AG08395 (cell line): ENCODE results near the gene TYR.
"Not testable (repeated sequence)": the region's sequence is repeated elsewhere in the genome, so short reads cannot be mapped to it uniquely, and the experiment has no call there.

Source experiments
- DNase-seq: peaks from one replicate; pipeline ENCODE4 v3.0.0; 2012; ENCODE audit warnings: mixed read lengths, low spot score

Gene TYR

DNA sequence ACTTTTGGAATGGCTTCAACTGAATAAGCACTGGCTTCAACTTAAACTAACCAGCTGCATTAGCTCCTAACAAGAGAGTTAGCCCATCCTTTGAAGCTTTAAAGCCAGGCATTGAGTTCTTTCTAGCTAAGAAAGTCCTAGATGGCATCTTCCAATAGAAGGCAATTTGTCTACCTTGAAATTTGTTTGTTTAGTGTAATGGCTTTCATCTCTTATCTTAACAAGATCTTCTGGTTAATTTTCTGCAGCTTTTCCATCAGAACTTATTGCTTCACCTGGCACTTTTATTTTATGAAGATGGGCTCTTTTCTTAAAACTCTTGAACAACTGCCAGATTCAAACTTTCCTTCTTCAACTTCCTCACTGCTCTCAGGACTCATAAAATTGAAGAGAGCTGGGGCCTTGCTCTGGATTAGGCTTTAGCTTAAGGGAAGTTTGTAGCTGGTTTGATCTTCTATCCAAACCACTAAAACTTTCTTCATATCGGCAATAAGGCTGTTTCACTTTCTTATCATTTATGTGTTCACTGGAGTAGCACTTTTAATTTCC is 94.9 kb downstream of the TYR start:
- not testable (repeated sequence) for DNase-seq

DNA sequence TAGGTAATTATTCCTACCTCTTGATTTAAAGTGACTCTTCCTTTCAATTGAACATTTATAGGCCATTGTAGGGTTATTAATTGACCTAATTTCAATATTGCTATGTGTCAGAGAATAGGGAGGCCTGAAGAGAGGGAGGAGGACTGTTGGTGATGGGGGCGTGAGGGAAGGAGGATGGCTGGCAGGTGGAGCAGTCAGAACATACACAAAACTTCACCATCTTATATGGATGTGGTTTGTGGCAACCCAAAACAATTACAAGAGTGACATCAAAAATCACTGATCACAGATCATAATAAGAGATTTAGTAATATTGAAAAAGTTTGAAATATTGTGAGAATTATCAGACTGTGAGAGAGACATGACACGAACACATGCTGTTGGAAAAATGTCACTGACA is 95.5 kb downstream of the TYR start:
- not testable (repeated sequence) for DNase-seq

DNA sequence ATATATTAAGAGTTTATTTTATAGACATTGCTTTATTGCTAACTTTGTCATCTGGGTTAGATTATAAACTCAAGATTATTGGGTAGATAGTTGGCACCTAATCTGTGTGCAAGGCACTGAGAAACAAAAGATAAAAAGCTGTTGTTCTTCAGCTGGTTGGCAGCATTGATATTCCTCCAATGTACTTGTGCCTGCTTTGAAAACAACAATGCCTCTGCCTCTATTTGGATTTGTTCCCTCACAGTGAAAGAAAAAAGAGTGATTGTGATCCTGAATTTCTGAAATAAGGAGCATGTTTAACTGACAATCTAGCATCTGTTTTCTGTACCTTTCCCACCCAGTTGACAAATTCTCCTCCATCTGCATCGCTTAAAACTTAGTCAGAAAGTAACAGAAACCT is 98.3 kb downstream of the TYR start:
- no peak for DNase-seq

DNA sequence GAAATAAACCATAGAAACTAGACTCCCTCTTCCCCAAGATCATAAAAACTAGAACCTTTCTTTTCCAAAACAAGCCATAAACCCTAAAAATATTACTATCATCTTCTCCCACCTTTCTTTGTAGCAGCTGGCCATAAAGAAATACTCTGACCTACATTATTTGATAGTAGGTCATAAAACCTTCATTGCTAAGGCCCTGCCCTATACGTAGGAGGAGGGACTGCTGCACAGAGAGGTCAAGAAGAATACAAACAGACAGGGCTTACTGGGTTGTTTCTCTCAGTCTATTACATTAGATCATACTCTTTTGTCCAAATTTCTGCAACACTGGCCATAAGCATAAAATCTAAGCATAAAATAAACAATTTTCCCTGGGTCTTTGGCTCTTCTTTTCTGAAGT is 101.5 kb downstream of the TYR start:
- no peak for DNase-seq

DNA sequence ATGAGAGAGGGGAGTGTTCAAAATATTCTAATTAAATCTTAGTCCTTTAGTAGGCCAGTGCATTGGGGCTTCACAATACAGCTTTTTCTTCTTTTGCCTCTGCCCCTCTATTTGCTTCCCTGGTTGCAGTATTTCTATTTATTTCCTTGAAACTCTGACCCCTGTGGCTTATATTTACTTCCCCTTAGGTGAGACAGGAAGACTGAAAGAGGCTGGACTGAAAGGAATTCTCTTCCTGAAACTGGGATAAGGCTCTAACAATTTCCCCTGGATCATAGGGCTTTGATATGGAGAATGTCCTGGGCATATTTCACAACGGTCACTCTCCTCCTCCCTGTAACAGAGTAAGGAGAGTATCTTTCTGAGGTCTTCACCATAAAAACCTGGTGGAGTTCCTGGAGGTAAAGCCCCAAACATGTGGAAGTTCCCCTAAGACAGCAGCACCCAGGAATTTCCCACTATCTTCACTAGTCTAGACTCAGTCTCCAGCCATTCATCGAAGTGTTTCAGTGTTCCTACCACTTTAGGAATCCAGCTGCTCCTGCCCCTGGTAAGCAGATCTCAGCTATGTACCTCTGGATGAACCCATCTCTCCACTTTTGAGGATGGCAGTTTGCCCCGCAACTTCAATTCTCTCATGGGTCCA is 103.5 kb downstream of the TYR start:
- not testable (repeated sequence) for DNase-seq

DNA sequence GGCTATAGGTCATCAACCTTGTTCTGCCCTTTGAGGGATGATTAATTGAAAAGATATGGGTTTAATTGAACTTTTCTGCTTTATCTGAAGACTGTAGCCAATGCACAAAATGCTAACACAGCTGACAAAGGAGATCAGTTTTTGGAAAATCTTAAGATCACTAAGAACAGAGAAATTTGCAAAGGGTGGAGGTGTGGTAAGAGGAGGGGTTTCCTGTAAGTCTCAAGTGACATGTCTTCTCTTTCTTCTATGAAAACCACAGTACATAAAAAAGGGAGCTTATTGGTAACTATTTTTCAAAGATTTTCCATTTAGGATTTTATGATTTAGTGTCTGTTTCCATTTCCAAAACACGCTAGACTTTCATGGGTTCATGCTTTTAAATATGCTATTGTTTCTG is 108.9 kb downstream of the TYR start:
- DNase-seq = not testable (repeated sequence)

DNA sequence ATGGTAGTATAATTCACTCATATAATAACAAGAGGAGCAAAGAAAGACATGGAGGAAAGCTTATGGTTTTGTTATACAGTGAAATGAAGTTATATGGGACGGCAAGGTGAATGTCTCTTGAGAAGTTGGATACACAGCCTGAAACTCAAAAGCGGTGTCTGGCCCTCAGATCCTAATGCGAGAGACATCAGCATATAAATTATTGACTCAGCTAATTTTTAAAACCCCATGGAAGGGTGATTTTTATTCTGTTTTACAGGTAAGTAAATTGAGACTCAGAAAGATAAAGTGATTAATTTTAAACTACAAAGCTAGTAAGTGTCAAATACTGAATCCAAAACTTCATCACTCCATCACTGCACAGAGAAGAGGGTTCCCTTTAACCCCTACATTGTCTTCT is 110.3 kb downstream of the TYR start:
- DNase-seq = not testable (repeated sequence)

DNA sequence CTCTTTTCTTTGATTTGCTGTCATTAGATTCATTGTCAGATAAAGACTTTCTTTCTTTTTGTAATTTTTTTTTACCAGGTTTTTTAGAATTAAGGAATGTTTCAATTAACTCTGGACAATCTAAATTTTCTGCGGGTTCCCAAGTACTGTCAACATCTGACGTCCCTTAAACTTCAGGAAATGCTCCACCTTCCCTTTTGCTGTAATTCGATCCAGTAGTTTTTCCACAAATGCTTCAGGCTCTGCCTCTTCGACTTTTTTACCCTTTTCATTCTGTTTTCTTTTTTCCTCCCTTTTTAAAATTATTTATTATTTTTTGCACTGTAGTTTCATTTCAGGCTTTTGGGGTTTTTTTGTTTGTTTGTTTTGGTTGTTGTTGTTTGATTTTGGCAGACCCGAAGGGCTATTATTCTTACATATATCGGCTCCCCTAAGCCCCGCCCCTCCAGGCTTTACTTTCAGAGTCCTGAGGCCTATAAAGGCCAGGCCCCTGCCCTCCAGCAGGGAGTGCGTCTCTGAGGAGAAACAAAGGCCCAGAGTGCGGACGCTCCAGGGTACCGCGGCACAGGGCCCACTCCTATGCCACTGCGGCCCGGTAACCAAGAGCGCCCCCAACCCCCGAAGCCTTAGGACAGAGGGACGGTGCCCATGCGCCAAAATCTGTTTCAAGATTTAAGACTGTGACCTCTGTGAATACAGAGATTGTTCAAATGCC is 116.4 kb downstream of the TYR start:
- DNase-seq = no peak

DNA sequence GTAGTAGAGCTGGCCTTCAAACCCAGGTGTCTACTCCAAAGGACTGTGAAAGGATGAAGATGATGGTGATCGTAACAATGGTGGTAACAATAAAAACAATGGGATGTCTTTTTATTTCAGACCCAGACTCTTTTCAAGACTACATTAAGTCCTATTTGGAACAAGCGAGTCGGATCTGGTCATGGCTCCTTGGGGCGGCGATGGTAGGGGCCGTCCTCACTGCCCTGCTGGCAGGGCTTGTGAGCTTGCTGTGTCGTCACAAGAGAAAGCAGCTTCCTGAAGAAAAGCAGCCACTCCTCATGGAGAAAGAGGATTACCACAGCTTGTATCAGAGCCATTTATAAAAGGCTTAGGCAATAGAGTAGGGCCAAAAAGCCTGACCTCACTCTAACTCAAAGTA is 117.3 kb downstream of the TYR start:
- DNase-seq = not testable (repeated sequence)

DNA sequence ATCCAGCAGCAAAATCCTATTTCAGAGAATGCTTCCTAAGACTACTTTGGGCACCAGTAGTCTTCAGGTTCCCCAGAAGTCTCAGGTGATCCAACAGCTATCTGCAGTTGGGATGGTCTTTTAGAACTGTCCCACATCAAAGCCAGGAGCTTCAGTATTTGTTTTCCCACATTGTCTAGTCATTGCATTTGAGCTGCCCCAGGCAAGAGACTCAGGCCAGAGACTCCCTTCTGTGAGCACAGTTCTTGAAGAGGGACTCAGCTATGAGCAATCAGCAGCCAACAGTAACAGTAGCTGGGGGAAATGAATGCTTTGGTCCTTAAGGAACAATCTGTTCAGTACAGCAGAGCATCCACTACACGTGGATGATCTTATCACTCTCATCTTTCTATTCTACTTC is 125.4 kb downstream of the TYR start:
- not testable (repeated sequence) for DNase-seq

DNA sequence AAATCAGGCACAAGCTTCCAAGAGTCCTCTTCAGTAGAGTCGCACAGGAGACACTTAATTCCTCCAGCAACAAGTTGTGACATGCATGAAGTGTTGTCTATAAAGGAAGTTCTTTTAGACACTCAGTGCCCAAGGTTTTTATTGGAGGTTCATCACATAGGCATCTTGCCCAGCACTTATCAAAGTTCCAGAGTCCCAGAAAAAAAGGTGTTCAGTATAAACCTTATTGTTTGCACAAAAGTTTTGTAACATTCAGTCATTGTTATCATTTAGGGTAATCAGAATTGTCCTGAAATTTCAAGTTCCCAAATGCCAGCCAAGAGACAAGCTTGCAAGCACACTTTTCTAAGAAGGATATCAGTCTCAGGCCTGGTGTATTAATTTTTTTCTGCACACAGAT is 130.6 kb downstream of the TYR start:
- not testable (repeated sequence) for DNase-seq

DNA sequence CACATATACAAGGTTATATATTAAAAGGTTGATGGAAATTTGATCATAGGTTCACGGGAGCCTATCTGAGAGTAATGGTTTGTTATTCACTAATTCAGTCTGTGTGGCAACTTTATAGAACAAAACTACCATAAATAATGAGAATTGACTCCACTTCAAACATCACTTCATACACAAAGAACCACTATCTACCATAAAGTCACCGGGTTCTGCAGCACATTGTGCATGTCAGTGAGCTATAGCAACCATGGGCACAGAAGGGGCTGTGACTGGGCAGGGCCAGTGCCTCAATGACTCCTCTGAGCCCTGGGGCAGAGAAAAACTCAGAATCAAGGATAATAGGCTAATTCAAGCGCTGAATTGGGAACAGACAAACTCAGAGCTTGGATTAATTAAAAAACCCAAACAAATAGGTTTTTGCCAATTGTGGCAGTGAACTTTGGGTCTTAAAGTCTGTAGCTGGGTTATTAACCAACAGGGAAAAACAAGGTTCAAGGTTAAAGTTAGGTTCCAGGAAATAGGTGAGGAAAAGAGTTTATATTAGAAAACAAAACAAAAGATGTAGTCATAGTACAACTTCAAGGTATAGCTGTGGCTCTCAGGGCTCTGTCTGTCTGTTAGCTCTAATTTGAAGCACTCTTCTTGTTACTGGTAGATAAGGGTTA is 131.8 kb downstream of the TYR start:
- not testable (repeated sequence) for DNase-seq

DNA sequence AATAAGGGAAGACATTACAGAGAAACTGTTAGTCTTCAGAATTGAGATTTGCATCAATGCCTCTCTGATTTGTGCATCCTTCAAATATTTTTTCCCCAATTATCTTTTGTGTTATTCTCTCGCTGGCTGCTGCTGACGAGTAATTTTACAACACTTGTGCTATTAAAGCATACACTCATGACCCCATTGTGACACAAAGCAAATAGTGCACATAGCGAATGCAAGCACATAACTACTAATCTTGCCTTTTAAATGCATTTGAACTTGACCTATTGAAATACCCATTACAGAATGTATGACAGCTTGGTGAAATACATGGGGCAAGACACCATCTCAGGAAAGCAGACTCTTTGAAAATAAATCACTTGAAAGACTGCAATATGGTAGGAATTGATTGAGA is 132.9 kb downstream of the TYR start:
- not testable (repeated sequence) for DNase-seq

DNA sequence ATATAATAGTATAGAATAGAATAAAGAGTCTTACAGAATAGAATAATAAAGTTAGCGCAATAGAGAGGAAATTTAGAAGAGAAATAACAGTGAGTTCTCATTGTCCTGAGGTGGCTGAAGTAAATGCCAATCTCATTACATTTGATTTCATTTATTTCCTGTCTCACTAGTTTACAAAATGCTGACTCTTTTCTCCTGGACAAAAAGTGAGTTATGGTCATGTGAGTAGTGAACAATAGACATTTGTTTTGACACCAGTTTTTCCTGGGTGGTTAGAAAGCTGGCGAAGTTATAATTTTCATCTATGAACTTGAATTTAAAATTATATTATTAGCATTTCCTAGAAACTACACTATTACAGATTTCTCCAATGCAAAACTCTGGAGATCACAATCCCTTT is 143.7 kb downstream of the TYR start:
- no peak for DNase-seq

DNA sequence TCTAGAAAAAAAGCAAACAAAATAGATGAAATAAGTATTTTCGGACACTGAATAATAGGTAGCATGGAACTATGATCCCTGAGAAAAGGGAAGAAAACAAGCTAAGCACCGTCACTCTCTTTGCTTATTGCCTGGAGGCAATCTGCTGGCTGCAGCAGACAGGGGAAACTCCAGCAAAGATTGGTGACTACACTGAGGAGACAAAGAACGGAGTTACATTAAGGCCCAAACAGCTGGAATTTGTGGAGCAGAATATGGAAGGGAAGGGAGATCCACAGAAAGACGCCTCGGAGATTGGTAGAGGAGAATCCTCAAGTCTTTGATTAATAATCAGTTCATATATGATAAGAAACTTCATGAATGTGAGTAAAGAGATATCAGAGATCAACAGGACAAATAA is 150.2 kb downstream of the TYR start:
- no peak for DNase-seq

DNA sequence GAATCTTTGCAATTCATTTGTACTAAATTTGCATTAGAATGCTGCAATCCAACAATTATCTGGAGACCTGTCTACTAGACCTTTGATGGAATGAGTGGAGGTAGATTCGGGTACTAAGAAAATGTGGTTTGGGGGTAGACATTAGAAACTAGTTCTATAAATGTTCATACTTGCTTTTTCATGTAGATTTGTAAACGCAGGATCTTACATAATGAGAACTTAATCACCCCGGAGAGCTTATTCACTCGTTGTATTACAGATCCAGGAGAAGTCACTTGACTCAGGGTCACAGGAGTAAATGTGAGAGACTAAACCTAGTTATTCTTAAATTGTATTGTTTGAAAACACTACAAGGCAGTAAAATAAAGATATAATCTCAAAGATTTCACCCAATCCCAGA is 154.3 kb downstream of the TYR start:
- DNase-seq = not testable (repeated sequence)

DNA sequence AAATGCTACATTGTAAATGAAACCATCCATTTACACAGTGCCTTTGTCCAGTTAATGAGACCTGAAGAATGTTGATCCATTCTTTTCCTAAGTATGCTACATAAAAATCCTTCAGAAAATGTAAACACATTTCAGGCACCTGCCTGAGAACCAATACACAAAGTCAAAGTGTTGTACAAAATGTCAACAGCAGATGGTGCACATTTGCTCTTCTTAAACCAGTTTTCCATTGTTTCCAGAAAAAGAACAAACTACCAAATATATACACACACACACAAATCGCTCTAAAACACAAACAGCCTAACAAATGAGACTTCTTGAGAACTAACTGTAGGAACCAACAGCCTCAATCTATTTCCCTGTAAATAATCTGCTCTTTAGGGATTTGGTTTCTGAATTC is 156.0 kb downstream of the TYR start:
- DNase-seq = peak; percentile 12

DNA sequence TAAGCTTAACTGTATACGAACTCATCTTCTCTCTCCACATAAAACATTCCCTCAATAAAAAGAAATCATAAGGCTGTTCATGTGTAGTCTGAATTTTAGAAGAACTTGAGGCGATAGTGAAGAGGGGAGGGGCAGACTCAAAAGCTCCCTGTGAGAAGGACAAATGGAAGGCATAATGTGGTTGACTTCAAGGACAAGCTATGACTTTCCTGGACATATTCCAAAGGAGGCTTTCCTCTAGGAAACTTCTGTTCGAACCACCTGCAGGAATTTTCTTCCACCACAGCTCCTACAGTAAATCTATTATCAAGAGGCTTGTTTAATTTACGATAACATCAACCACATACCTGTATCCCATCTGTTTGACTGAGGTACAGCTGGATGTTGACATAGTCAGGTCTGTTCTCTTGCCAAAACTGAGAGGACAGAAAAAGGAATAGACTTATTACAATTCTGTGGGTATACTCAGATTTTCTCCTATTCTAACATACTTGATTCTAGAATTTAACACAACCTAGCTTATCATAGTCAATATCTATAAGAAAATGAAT is 159.5 kb downstream of the TYR start:
- not testable (repeated sequence) for DNase-seq

DNA sequence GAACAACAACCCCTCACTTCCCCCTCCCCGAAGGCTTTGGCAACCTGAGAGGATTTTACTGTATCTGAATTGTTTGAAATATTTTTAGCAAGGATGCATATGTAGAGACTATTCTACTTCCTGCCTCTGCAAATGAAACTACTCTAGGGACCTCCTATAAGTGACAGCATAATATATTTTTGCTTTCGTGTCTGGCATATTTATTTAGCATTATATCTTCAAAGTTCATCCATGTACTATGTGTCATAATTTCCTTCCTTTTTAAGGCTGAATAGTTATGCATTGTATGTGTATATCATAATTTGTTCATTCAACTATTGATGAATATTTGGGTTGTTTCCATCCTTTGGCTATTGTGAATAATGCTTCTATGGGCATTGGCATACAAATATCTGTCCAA is 160.4 kb downstream of the TYR start:
- DNase-seq = not testable (repeated sequence)

DNA sequence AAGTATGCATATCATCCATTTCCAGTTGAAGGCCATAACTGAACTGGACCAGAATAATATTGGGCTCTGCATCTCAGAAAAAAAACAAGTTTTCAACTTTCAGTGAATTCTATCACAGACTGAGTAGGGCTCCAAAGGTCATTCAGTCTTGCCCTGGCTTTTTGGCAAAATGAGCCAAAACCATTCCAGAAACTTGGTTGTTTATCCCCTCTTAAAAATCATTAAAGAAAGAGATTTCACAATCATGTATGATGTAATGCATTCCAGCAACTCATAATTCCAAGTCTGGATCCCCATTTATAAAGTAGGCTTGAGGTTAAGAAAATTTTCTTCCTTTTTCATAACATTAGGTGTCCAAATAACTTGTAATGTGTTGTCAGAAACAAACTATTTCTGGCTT is 162.8 kb downstream of the TYR start:
- peak; percentile 7 for DNase-seq

DNA sequence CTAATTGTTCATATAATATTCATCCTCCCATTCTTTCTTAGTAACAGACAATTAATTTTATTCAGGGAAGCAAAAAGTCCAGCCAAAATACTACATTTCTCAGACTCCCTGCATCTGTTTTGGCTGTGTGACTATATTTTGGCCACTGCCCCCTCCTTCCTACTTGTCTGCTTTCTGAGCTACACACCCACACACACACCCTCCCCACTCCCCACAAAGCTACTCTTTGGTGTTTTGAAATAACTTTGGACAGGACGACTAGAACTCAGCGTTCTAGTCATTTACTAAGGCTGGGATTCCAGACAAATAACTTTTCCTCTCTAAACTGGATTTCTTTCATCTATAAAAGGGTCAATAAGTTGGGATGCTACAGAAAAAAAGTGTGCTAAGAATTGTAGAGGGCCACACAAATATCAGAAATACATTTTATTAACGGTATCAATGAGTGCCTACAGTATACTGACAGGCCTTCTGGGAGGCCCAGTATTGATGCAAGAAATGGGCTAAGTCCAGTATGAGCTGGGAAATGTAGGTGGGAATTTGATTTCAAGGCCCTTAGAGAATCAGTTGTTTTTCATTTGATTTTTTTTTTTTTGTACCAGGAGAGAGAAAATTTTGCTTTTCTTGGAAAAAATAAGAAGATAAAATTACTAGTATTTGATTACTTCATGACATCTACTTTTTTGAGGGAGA is 165.4 kb downstream of the TYR start:
- not testable (repeated sequence) for DNase-seq
